D721Med (cell line): ENCODE results near the gene IDI1.

ENCODE experiments used
- DNase-seq: peaks from one replicate; pipeline ENCODE4 v3.0.0; 2011; ENCODE audit warnings: low spot score; ENCODE audit not compliant: insufficient read length
- FAIRE-seq: peaks from 2 replicates; lab custom pipeline; 2011; peaks lifted over from hg19 to GRCh38; lab: Jason Lieb, UNC
- CTCF ChIP-seq: IDR thresholded peaks from 2 replicates; pipeline ENCODE4 v1.5.1; 2012; ENCODE audit warnings: mild to moderate bottlenecking, control low read depth; ENCODE audit not compliant: insufficient read depth; ENCODE audit errors: missing control alignments

IDI1 gene

GRCh38 chr10:1054684-1055083 lies 5.8 kb upstream of the IDI1 start:
- no peak for FAIRE-seq
- no peak for DNase-seq
- no peak for TF ChIP-seq CTCF

GRCh38 chr10:1050554-1050953 lies 1.6 kb upstream of the IDI1 start:
- no peak for TF ChIP-seq CTCF
- FAIRE-seq (no peak), DNase-seq (no peak)

- DNase-seq (no peak), FAIRE-seq (no peak)
- TF ChIP-seq CTCF, result no peak
These were observed 1.2 kb upstream of the IDI1 start for GRCh38 chr10:1050145-1050544.

- DNase-seq (peak; percentile 84), FAIRE-seq (no peak)
- TF ChIP-seq CTCF, result no peak
These were observed 573 bp upstream of the IDI1 start for GRCh38 chr10:1049425-1049958.

- DNase-seq (no peak), FAIRE-seq (no peak)
- TF ChIP-seq CTCF, result no peak
These were observed 579 bp downstream of the IDI1 start for GRCh38 chr10:1048349-1048731.

- no peak for TF ChIP-seq CTCF
- DNase-seq, result no peak
- no peak for FAIRE-seq
These were observed 982 bp downstream of the IDI1 start for GRCh38 chr10:1047937-1048336.

- DNase-seq (no peak), FAIRE-seq (no peak)
- TF ChIP-seq CTCF, result no peak
These were observed 3.5 kb downstream of the IDI1 start for GRCh38 chr10:1045415-1045814.
